Mesothelial cell of epicardium (in vitro differentiated cells): ENCODE measurements around the gene PAK4. TPM values are rescaled to one million over a fixed set of nuclear protein-coding genes. Genes with fewer than 3 reads are reported as not detected.

Source experiments
- DNase-seq, 2 experiments: peaks; one replicate each; pipeline ENCODE4 v3.0.0; 2021; ENCODE audit warnings: low spot score in 2 of 2; ENCODE audit not compliant: unreplicated experiment in 2 of 2
- H3K27ac Mint-ChIP-seq: 2 replicates; pipeline ENCODE4 v1.8.0; 2021; ENCODE audit warnings: mixed read lengths
- H3K27me3 Mint-ChIP-seq: 2 replicates; pipeline ENCODE4 v1.8.0; 2021; ENCODE audit warnings: low read depth, mixed read lengths
- H3K36me3 Mint-ChIP-seq: 2 replicates; pipeline ENCODE4 v1.8.0; 2021; ENCODE audit warnings: mixed read lengths
- H3K4me1 Mint-ChIP-seq: 2 replicates; pipeline ENCODE4 v1.8.0; 2021; ENCODE audit warnings: mixed read lengths
- H3K4me3 Mint-ChIP-seq: 2 replicates; pipeline ENCODE4 v1.8.0; 2021; ENCODE audit warnings: mild to moderate bottlenecking, moderate library complexity, mixed read lengths
- H3K9me3 Mint-ChIP-seq: 2 replicates; pipeline ENCODE4 v1.8.0; 2021; ENCODE audit warnings: mixed read lengths
- total RNA-seq: library from RNA; stranded (reverse); gene quantifications from 3 replicates; pipeline ENCODE4 v1.2.1, GENCODE V29; 2021
- TF ChIP-seq, protein P1 (sequence below): fragments of 200-600 bp; sonication (generic); IDR thresholded peaks from one replicate; pipeline ENCODE4 v1.5.0; 2021; ENCODE audit warnings: antibody characterized with exemption; ENCODE audit not compliant: unreplicated experiment

The PAK4 gene
- total RNA-seq, 1 donor from 2014 or later, result 102 TPM

DNA sequence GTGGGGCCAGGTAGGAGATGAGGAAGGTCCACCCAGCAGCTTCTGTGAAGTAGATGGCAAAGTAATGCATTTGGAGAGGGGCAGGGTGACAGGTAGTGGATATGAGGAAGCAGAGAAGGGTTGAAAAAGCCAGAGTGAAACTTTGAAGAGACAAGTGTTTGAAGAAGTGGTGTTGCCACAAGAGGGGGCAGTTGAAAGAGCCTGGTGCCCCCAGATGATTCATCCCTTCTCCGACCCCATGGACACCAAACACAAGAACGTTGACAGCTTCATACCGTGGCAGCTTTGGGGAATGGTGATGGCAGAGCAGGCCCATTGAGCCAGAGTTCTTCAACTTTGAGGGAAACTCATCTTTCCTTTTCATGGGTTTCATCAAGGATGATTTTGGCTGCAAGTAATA lies 99.3 kb downstream of the PAK4 start:
- H3K4me1 Mint-ChIP-seq, result no peaks in the 10 kb centered on the region
- TF ChIP-seq, protein P1, sequence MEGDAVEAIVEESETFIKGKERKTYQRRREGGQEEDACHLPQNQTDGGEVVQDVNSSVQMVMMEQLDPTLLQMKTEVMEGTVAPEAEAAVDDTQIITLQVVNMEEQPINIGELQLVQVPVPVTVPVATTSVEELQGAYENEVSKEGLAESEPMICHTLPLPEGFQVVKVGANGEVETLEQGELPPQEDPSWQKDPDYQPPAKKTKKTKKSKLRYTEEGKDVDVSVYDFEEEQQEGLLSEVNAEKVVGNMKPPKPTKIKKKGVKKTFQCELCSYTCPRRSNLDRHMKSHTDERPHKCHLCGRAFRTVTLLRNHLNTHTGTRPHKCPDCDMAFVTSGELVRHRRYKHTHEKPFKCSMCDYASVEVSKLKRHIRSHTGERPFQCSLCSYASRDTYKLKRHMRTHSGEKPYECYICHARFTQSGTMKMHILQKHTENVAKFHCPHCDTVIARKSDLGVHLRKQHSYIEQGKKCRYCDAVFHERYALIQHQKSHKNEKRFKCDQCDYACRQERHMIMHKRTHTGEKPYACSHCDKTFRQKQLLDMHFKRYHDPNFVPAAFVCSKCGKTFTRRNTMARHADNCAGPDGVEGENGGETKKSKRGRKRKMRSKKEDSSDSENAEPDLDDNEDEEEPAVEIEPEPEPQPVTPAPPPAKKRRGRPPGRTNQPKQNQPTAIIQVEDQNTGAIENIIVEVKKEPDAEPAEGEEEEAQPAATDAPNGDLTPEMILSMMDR, result no peak
- no peak for DNase-seq
- peaks cover 3% of the 10 kb centered on the region for H3K9me3 Mint-ChIP-seq
- no peak overlapping the region for H3K4me3 Mint-ChIP-seq
- peaks cover 67% of the 10 kb centered on the region for H3K27me3 Mint-ChIP-seq
- no peaks in the 10 kb centered on the region for H3K36me3 Mint-ChIP-seq
- no peak overlapping the region for H3K27ac Mint-ChIP-seq

Other genes with a start within 250 kb of the PAK4 start
- 2.1 to 3.3 TPM (median 2.3 TPM) in 3 replicates for gene RINL, start 247.5 kb upstream of the PAK4 start, total RNA-seq
- gene SIRT2, start 226.2 kb upstream of the PAK4 start, total RNA-seq, result 45.2 to 46.5 TPM (median 45.7 TPM) in 3 replicates
- 13.4 to 13.9 TPM (median 13.5 TPM) in 3 replicates for gene NFKBIB, start 225.8 kb upstream of the PAK4 start, total RNA-seq
- 1.8 to 2.2 TPM (median 2.0 TPM) in 3 replicates for gene CCER2, start 213.6 kb upstream of the PAK4 start, total RNA-seq
- 59.0 to 70.7 TPM (median 61.3 TPM) in 3 replicates for gene SARS2, start 195.0 kb upstream of the PAK4 start, total RNA-seq
- gene MRPS12, start 194.8 kb upstream of the PAK4 start, total RNA-seq, result 22.3 to 24.3 TPM (median 23.5 TPM) in 3 replicates
- gene FBXO17, start 150.0 kb upstream of the PAK4 start, total RNA-seq, result 72.7 to 77.3 TPM (median 72.8 TPM) in 3 replicates
- 9.5 to 10.2 TPM (median 9.6 TPM) in 3 replicates for gene FBXO27, start 93.2 kb upstream of the PAK4 start, total RNA-seq
- gene ACP7, start 41.4 kb upstream of the PAK4 start, total RNA-seq, result not detected in 3 replicates
- 11.7 to 14.8 TPM (median 12.2 TPM) in 3 replicates for gene NCCRP1, start 71.2 kb downstream of the PAK4 start, total RNA-seq
- gene SYCN, start 78.5 kb downstream of the PAK4 start, total RNA-seq, result not detected in 3 replicates
- not detected in 3 replicates for gene IFNL3, start 119.2 kb downstream of the PAK4 start, total RNA-seq
- gene IFNL4, start 123.1 kb downstream of the PAK4 start, total RNA-seq, result 0.14 to 0.74 TPM (median 0.40 TPM) in 3 replicates
- gene IFNL2, start 142.6 kb downstream of the PAK4 start, total RNA-seq, result not detected in 3 replicates
- not detected in 3 replicates for gene IFNL1, start 170.6 kb downstream of the PAK4 start, total RNA-seq
- 19.1 to 20.6 TPM (median 20.4 TPM) in 3 replicates for gene LRFN1, start 195.1 kb downstream of the PAK4 start, total RNA-seq
- not detected in 3 replicates for gene GMFG, start 210.3 kb downstream of the PAK4 start, total RNA-seq
- gene SAMD4B, start 216.6 kb downstream of the PAK4 start, total RNA-seq, result 128 to 143 TPM (median 133 TPM) in 3 replicates